NB4 (cell line): ENCODE measurements around the gene NCK2.

Experiments used
- MYC ChIP-seq: IDR thresholded peaks from 2 replicates; pipeline ENCODE4 v1.6.1; 2011; ENCODE audit warnings: low read depth, low read length
- POLR2A ChIP-seq: IDR thresholded peaks from 2 replicates; pipeline ENCODE4 v1.6.1; 2011; ENCODE audit warnings: mild to moderate bottlenecking; ENCODE audit not compliant: insufficient read length; ENCODE audit errors: extremely low read depth
- TF ChIP-seq, protein P1 (sequence below): IDR thresholded peaks from one replicate; pipeline ENCODE4 v1.5.1; 2012; ENCODE audit warnings: low read depth, low read length

DNA sequence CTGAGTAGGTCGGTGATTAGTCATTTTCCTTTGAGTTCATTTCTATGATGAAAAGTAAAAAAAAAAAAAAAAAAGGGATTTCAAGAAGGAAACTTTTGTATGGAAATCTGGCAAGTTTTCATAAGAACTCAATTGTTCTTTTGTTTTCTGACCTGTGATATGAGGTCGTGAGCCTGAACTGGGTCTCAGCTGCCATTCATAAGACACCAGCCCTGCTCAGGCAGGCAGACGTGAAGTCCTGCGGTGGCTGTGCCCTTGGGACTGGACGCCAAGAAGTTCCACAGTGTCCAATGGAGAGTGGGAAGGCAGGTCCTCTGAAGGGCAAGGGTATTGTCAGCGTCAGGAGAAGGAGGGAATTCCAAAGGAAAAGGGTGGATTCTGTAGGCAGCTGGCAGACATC, 183.9 kb downstream of the NCK2 start:
- TF ChIP-seq, protein P1, sequence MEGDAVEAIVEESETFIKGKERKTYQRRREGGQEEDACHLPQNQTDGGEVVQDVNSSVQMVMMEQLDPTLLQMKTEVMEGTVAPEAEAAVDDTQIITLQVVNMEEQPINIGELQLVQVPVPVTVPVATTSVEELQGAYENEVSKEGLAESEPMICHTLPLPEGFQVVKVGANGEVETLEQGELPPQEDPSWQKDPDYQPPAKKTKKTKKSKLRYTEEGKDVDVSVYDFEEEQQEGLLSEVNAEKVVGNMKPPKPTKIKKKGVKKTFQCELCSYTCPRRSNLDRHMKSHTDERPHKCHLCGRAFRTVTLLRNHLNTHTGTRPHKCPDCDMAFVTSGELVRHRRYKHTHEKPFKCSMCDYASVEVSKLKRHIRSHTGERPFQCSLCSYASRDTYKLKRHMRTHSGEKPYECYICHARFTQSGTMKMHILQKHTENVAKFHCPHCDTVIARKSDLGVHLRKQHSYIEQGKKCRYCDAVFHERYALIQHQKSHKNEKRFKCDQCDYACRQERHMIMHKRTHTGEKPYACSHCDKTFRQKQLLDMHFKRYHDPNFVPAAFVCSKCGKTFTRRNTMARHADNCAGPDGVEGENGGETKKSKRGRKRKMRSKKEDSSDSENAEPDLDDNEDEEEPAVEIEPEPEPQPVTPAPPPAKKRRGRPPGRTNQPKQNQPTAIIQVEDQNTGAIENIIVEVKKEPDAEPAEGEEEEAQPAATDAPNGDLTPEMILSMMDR = no peak
- no peak for TF ChIP-seq POLR2A
- no peak for TF ChIP-seq MYC
